ENCODE data around the gene DES.
"Not testable (repeated sequence)": the region's sequence is repeated elsewhere in the genome, so short reads cannot be mapped to it uniquely, and the experiment has no call there.

Gene DES

DNA sequence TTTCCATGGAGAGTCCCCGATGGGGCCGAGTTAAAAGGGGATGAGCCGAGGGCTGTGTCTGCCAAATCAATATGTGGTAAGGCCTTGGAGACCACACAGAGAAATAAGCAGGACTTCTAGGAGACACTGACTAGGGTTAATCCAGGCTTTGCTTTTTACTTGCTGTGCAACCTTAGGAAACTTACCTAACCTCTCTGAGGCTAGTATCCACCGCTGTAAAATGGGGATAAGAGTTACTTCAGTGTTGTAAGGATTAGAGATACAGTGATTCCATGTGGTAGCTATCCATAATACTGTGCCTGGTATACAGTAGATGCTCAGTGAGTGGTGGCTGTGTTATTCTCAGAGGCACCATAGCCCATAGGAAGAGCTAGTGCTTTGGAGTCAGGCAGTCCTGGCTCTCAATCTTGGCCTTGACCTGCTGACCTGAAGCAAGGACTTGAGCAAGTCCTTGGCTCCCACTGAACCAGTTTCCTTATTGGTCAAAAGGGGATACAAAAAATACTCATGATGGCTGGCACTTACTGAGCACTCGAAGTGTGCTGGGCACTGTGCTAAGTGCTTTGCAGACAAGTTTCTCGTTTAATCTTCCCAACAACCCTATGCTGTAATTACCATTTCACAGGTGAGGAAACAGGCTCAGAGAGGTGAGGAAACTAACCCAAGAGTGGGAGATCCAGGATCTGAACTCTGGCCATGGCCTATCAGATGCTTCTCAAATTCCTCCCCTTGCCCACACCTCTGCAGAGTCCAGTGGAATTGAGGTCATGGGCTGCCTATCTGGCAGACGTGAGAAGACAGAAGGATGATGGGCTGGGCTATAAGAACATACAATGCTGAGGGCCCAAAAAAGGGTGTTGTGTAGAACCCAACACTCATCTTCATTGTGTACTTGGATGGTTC, 12.0 kb upstream of the DES start:
- no peak for DNase-seq (ENCODE audit: extremely low read depth, low read depth)
- no peak for TF ChIP-seq CTCF (IDR thresholded peaks at IDR 0.05; ENCODE audit: low read depth, low read length)

- peak; percentile 66 for DNase-seq (ENCODE audit: extremely low read depth, low read depth)
- no peak for TF ChIP-seq CTCF (IDR thresholded peaks at IDR 0.05; ENCODE audit: low read depth, low read length)
These were observed 11.3 kb upstream of the DES start for GRCh38 chr2:219406861-219407230.

DNA sequence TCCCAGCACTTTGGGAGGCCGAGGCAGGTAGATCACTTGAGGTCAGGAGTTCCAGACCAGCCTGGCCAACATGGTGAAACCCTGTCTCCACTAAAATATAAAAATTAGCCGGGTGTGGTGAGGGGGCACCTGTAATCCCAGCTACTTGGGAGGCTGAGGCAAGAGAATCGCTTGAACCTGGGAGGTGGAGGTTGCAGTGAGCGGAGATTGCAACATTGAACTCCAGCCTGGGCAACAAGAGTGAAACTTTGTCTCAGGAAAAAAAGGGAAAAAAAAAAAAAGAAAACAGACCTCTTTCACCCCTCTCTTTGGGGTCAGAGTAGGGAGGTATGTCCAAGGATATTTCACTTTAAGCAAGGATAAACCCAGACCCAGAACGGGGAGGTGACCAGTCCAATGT, 10.8 kb upstream of the DES start:
- DNase-seq (ENCODE audit: extremely low read depth, low read depth) = not testable (repeated sequence)

DNA sequence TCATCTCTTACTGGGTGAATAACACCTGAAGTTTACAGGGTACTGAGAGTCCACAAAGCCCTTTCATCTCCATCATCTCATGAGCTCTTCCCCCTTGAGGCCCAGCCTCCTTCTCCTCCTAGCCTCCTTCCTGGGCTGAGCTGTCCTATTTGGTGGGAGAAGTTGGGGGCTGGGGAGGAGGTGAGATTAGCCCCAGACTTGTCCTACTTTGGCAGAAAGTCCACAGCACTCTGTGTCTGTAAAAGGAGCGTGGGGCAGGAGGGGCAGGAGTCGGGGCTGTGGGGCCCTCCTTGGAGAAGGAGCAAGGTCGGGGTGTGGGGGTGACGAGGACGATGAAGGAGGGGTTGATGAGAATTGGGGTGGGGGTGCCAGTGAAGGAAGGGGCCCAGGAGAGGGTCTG, 10.0 kb upstream of the DES start:
- DNase-seq (ENCODE audit: extremely low read depth, low read depth) = no peak
- no peak for TF ChIP-seq CTCF (IDR thresholded peaks at IDR 0.05; ENCODE audit: low read depth, low read length)

GRCh38 chr2:219408631-219409030, 9.5 kb upstream of the DES start:
- no peak for DNase-seq (ENCODE audit: extremely low read depth, low read depth)
- no peak for TF ChIP-seq CTCF (IDR thresholded peaks at IDR 0.05; ENCODE audit: low read depth, low read length)

DNA sequence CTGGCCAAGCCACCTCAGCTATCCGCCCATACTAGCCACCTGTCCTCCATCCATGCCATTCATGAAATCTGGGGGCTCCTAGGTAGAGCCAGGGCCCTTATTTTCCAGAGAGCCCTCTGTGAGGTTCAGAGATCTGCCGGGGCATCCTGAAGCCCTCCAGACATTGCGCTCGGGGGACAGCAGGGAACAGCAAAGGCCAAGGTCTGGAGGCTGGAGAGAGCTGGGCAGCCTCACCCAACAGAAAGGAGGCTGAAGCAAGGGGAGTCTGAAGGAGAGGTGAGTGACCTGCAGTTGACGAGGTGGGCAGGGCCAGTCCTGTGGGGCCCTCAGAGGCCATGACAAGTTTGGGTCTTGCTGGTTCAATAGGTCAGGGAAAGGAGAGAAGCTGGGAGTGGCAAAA, 8.6 kb upstream of the DES start:
- no peak for TF ChIP-seq CTCF (IDR thresholded peaks at IDR 0.05; ENCODE audit: low read depth, low read length)
- DNase-seq (ENCODE audit: extremely low read depth, low read depth) = no peak

GRCh38 chr2:219410390-219410789, 7.8 kb upstream of the DES start:
- TF ChIP-seq CTCF (IDR thresholded peaks at IDR 0.05; ENCODE audit: low read depth, low read length) = no peak
- no peak for DNase-seq (ENCODE audit: extremely low read depth, low read depth)

DNA sequence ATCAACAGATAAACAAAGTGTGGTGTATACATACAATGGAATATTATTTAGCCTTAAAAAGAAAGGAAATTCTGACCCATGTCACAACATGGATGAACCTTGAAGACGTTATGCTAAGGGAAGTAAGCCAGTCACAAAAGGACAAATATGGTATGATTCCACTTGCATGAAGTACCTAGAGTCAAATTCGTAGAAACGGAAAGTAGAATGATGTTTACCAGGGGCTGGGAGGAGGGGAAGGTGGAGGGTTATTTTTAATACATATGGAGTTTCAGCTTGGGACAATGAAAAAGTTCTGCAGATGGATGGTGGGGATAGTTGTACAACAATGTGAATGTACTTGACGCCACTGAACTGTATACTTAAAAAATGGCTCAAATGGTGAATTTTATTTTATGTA, 3.3 kb upstream of the DES start:
- no peak for TF ChIP-seq CTCF (IDR thresholded peaks at IDR 0.05; ENCODE audit: low read depth, low read length)
- no peak for DNase-seq (ENCODE audit: extremely low read depth, low read depth)

Data from AG09319 (cell line).